GM12875 (cell line): Measurements from ENCODE around the gene MX1.

Experiments used
- H3K4me3 ChIP-seq: one replicate; pipeline ENCODE4 v1.5.1; 2011; ENCODE audit warnings: low read depth, low read length, control low read depth
- CTCF ChIP-seq: IDR thresholded peaks from 2 replicates; pipeline ENCODE4 v1.5.1; 2011; ENCODE audit warnings: low read depth, mild to moderate bottlenecking, control low read depth, inconsistent platforms, low read length, moderate library complexity, borderline replicate concordance; ENCODE audit not compliant: insufficient read depth

The MX1 gene

GRCh38 chr21:41398831-41399230, 27.2 kb upstream of the MX1 start:
- no peak for TF ChIP-seq CTCF
- H3K4me3 ChIP-seq = no peak overlapping the region

- TF ChIP-seq CTCF = no peak
- no peak overlapping the region for H3K4me3 ChIP-seq
Observed at GRCh38 chr21:41399246-41399800, 26.7 kb upstream of the MX1 start.

GRCh38 chr21:41402231-41402630, 23.8 kb upstream of the MX1 start:
- no peak overlapping the region for H3K4me3 ChIP-seq
- no peak for TF ChIP-seq CTCF

- no peak overlapping the region for H3K4me3 ChIP-seq
- TF ChIP-seq CTCF = no peak
Observed at GRCh38 chr21:41402796-41403195, 23.2 kb upstream of the MX1 start.

- H3K4me3 ChIP-seq = no peak overlapping the region
- no peak for TF ChIP-seq CTCF
Observed at GRCh38 chr21:41403331-41403730, 22.7 kb upstream of the MX1 start.

GRCh38 chr21:41403966-41404365, 22.1 kb upstream of the MX1 start:
- TF ChIP-seq CTCF = no peak
- no peak overlapping the region for H3K4me3 ChIP-seq

GRCh38 chr21:41405321-41405720, 20.7 kb upstream of the MX1 start:
- no peak overlapping the region for H3K4me3 ChIP-seq
- TF ChIP-seq CTCF = no peak
